Measurements from ENCODE around the gene CXCL1. TPM values are rescaled to one million over a fixed set of nuclear protein-coding genes. Genes with fewer than 3 reads are reported as not detected.

Gene CXCL1
- total RNA-seq, 1 donor from 2014 or later, result 8.2 TPM

- intact Hi-C loops (cut with DNase I), result no loop called here
- DNase-seq (no peak), ATAC-seq (no peak)
- Histone ChIP-seq H3K27me3 (no peaks in the 10 kb centered on the region), H3K27ac (no peak overlapping the region), H3K4me3 (no peak overlapping the region), H3K36me3 (no peaks in the 10 kb centered on the region), H3K9me3 (no peaks in the 10 kb centered on the region), H3K4me1 (peaks cover 4% of the 10 kb centered on the region)
- no peak for TF ChIP-seq CTCF (IDR thresholded peaks at IDR 0.05)
Measured at GRCh38 chr4:73919691-73920090, 50.5 kb downstream of the CXCL1 start.

Other genes starting within 250 kb of the CXCL1 start
- 3.1 TPM for gene RASSF6, start 249.0 kb upstream of the CXCL1 start, total RNA-seq
- 10.7 TPM for gene CXCL8, start 128.8 kb upstream of the CXCL1 start, total RNA-seq
- gene CXCL6, start 32.7 kb upstream of the CXCL1 start, total RNA-seq, result not detected
- gene PF4V1, start 16.1 kb upstream of the CXCL1 start, total RNA-seq, result not detected
- gene PF4, start 112.6 kb downstream of the CXCL1 start, total RNA-seq, result 2.4 TPM
- gene PPBP, start 118.8 kb downstream of the CXCL1 start, total RNA-seq, result 3.4 TPM
- gene CXCL5, start 129.3 kb downstream of the CXCL1 start, total RNA-seq, result 7.2 TPM
- 9.7 TPM for gene CXCL3, start 169.3 kb downstream of the CXCL1 start, total RNA-seq
- 51.9 TPM for gene CXCL2, start 229.8 kb downstream of the CXCL1 start, total RNA-seq

All from upper lobe of right lung (tissue), 1 donor.